Neuronal stem cell (in vitro differentiated cells): ENCODE data around the gene RNASE7.
A peak's percentile ranks its signal among the peaks of the same experiment; 100 is the strongest.

Experiments
- DNase-seq: peaks from one replicate; pipeline ENCODE4 v3.0.0-alpha.2; 2013; ENCODE audit warnings: low spot score
- H2AFZ ChIP-seq: one replicate; pipeline ENCODE4 v1.6.1; 2013; ENCODE audit warnings: mild to moderate bottlenecking, low read length, inconsistent platforms
- H2AK5ac ChIP-seq: 2 replicates; pipeline ENCODE4 v1.6.1; 2013; ENCODE audit warnings: low read depth, mild to moderate bottlenecking, inconsistent platforms, low read length, moderate library complexity, mixed read lengths
- H2BK120ac ChIP-seq: 2 replicates; pipeline ENCODE4 v1.6.1; 2013; ENCODE audit warnings: low read depth, mild to moderate bottlenecking, inconsistent platforms, low read length, moderate library complexity, mixed read lengths
- H2BK12ac ChIP-seq: one replicate; pipeline ENCODE4 v1.6.1; 2013; ENCODE audit warnings: low read length, inconsistent platforms
- H2BK15ac ChIP-seq: 2 replicates; pipeline ENCODE4 v1.6.1; 2013; ENCODE audit warnings: mild to moderate bottlenecking, low read length, inconsistent platforms, mixed read lengths
- H2BK5ac ChIP-seq: one replicate; pipeline ENCODE4 v1.6.1; 2013; ENCODE audit warnings: inconsistent platforms, mild to moderate bottlenecking, low read length, moderate library complexity
- H3K14ac ChIP-seq: one replicate; pipeline ENCODE4 v1.6.1; 2013; ENCODE audit warnings: low read length, inconsistent platforms
- H3K18ac ChIP-seq: 2 replicates; pipeline ENCODE4 v1.6.1; 2013; ENCODE audit warnings: low read length, inconsistent platforms
- H3K23ac ChIP-seq: 2 replicates; pipeline ENCODE4 v1.6.1; 2013; ENCODE audit warnings: low read depth, mild to moderate bottlenecking, mixed read lengths, low read length, inconsistent platforms; ENCODE audit not compliant: poor library complexity
- H3K27ac ChIP-seq: replicated peaks from 3 replicates; pipeline ENCODE4 v1.5.1; 2013; ENCODE audit warnings: low read length, inconsistent platforms
- H3K27me3 ChIP-seq, 3 experiments: 2 replicates each; pipeline ENCODE4 v1.6.1; 2013; ENCODE audit warnings: low read length in 3 of 3, mild to moderate bottlenecking in 2 of 3, inconsistent platforms in 1 of 3, low read depth in 1 of 3, mixed read lengths in 1 of 3, moderate library complexity in 1 of 3; ENCODE audit not compliant: control insufficient read depth in 3 of 3, insufficient read depth in 3 of 3
- H3K36me3 ChIP-seq, 2 donors: replicated peaks in 1 of 2; 2 replicates each; pipeline ENCODE4 v1.6.1; 2013; ENCODE audit warnings: low read length in 2 of 2; ENCODE audit not compliant: control insufficient read depth in 2 of 2, insufficient read depth in 2 of 2
- H3K4ac ChIP-seq: 2 replicates; pipeline ENCODE4 v1.6.1; 2013; ENCODE audit warnings: inconsistent platforms, mild to moderate bottlenecking, low read length, moderate library complexity
- H3K4me1 ChIP-seq, 2 donors: 1 replicate in 1 of 2; 2 replicates in 1 of 2; pipeline ENCODE4 v1.6.1; 2013; ENCODE audit warnings: low read length in 2 of 2, low read depth in 1 of 2; ENCODE audit not compliant: control insufficient read depth in 2 of 2, insufficient read depth in 1 of 2
- H3K4me2 ChIP-seq: one replicate; pipeline ENCODE4 v1.6.1; 2013; ENCODE audit warnings: mild to moderate bottlenecking, low read length, inconsistent platforms; ENCODE audit not compliant: insufficient read depth, poor library complexity, severe bottlenecking
- H3K4me3 ChIP-seq, 2 donors: 2 replicates each; pipeline ENCODE4 v1.5.1; 2013; ENCODE audit warnings: low read length in 2 of 2, mild to moderate bottlenecking in 2 of 2, inconsistent platforms in 1 of 2, moderate library complexity in 1 of 2
- H3K79me1 ChIP-seq: one replicate; pipeline ENCODE4 v1.6.1; 2013; ENCODE audit warnings: low read depth, mild to moderate bottlenecking, inconsistent platforms, low read length, moderate library complexity
- H3K9ac ChIP-seq: one replicate; pipeline ENCODE4 v1.6.1; 2013; ENCODE audit warnings: mild to moderate bottlenecking, low read depth, low read length, inconsistent platforms; ENCODE audit not compliant: poor library complexity
- H3K9me3 ChIP-seq, 2 donors: replicated peaks in 1 of 2; 2 replicates each; pipeline versions ENCODE3 to v1.6.1; 2013; ENCODE audit warnings: low read length in 2 of 2, mild to moderate bottlenecking in 2 of 2, inconsistent platforms in 1 of 2, low read depth in 1 of 2, mixed read lengths in 1 of 2, moderate library complexity in 1 of 2; ENCODE audit not compliant: control insufficient read depth in 2 of 2, insufficient read depth in 1 of 2
- H4K8ac ChIP-seq: one replicate; pipeline ENCODE4 v1.6.1; 2013; ENCODE audit warnings: low read depth, mild to moderate bottlenecking, inconsistent platforms, low read length, moderate library complexity
- H4K91ac ChIP-seq: one replicate; pipeline ENCODE4 v1.6.1; 2013; ENCODE audit warnings: low read length, low read depth, mild to moderate bottlenecking, inconsistent platforms; ENCODE audit not compliant: poor library complexity
- WGBS, 2 donors: extraction: QIAGEN DNeasy Blood & Tissue Kit; methylation state at CpG; one replicate each; pipeline ENCODE4 v1.1.7; 2013; ENCODE audit warnings: missing lambda C conversion rate in 2 of 2, mixed read lengths in 1 of 2; ENCODE audit not compliant: insufficient read length in 2 of 2, insufficient replicate concordance in 1 of 2; ENCODE audit errors: extremely low coverage in 2 of 2; 5-methylcytosine and 5-hydroxymethylcytosine counted together

RNASE7 gene

GRCh38 chr14:21084998-21085853 lies 43.1 kb downstream of the RNASE7 start:
- H4K8ac ChIP-seq, result no peak overlapping the region
- no peak overlapping the region for H3K27ac ChIP-seq
- no CpG with 5 or more reads among the region's 17 CpGs for WGBS, 2 donors
- no peak overlapping the region for H3K23ac ChIP-seq
- no peak overlapping the region for H2BK120ac ChIP-seq
- H3K4ac ChIP-seq, result no peak overlapping the region
- H3K4me1 ChIP-seq, result peaks cover 10 to 11% of the 10 kb centered on the region in 2 donors
- no peak overlapping the region for H2BK15ac ChIP-seq
- no peak overlapping the region for H2AK5ac ChIP-seq
- no peak overlapping the region for H2BK5ac ChIP-seq
- no peak overlapping the region for H4K91ac ChIP-seq
- no peak overlapping the region for H2BK12ac ChIP-seq
- no peak overlapping the region for H3K14ac ChIP-seq
- H3K18ac ChIP-seq, result no peak overlapping the region
- H3K79me1 ChIP-seq, result no peaks in the 10 kb centered on the region
- no peak overlapping the region for H3K4me3 ChIP-seq
- H3K9me3 ChIP-seq, result peaks cover 0 to 8% of the 10 kb centered on the region in 2 donors
- no peak overlapping the region for H2AFZ ChIP-seq
- H3K27me3 ChIP-seq, result no peaks in the 10 kb centered on the region
- DNase-seq, result no peak
- H3K9ac ChIP-seq, result no peak overlapping the region
- no peak overlapping the region for H3K4me2 ChIP-seq
- H3K36me3 ChIP-seq, result peaks cover 66 to 92% of the 10 kb centered on the region in 2 donors

DNA sequence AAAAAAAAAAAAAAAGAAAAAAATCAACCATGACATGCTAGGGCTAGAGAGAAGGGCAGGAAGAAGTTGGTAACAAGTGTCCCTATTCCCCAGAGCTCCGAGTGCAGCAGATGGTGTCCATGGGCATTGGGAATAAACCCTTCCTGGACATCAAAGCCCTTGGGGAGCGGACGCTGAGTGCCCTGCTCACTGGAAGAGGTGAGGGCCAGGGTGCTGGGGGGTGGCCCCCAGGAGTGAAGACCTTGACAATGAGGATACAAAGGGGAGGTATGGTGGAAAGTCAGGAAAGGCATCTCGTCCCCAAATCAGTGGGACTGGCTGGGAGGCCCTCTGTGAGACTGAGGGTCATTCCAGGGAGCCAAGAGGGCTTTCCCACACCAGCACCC lies 44.7 kb downstream of the RNASE7 start:
- Histone ChIP-seq H3K18ac (peak overlapping the region; percentile 74), H4K91ac (no peak overlapping the region)
- no CpG with 5 or more reads among the region's 4 CpGs for WGBS, 2 donors

GRCh38 chr14:21087294-21088091 lies 45.3 kb downstream of the RNASE7 start:
- peak; percentile 74 for DNase-seq
- Histone ChIP-seq H3K23ac (peak overlapping the region; percentile 61), H4K91ac (no peak overlapping the region), H3K79me1 (peaks cover 6% of the 10 kb centered on the region), H3K9ac (peak overlapping the region; percentile 31), H3K4me1 (peaks cover 11 to 12% of the 10 kb centered on the region in 2 donors), H2BK5ac (no peak overlapping the region), H3K36me3 (peaks cover 68 to 92% of the 10 kb centered on the region in 2 donors), H4K8ac (no peak overlapping the region), H2BK120ac (no peak overlapping the region), H3K18ac (peak overlapping the region; percentile 39), H3K27ac (peak overlapping the region; percentile 48), H3K9me3 (peaks cover 0 to 8% of the 10 kb centered on the region in 2 donors), H3K4me3 (no peak overlapping the region), H2BK15ac (no peak overlapping the region), H3K4me2 (no peak overlapping the region), H3K14ac (no peak overlapping the region), H3K27me3 (no peaks in the 10 kb centered on the region), H2AK5ac (peak overlapping the region; percentile 69), H3K4ac (no peak overlapping the region), H2BK12ac (no peak overlapping the region), H2AFZ (no peak overlapping the region)
- no CpG with 5 or more reads among the region's 19 CpGs for WGBS, 2 donors

More for the DNA sequence above, 44.7 kb downstream of the RNASE7 start:
- Histone ChIP-seq H2AK5ac (peak overlapping the region; percentile 69), H3K4me2 (no peak overlapping the region), H3K23ac (peak overlapping the region; percentile 61), H3K4me1 (peaks cover 10 to 11% of the 10 kb centered on the region in 2 donors), H3K9ac (peak overlapping the region; percentile 31), H3K4me3 (peak overlapping the region in 1 of 2 donors; percentile 27), H2BK12ac (no peak overlapping the region), H2AFZ (no peak overlapping the region), H3K4ac (no peak overlapping the region), H2BK120ac (no peak overlapping the region), H4K8ac (no peak overlapping the region), H3K27me3 (no peaks in the 10 kb centered on the region), H2BK15ac (no peak overlapping the region), H3K9me3 (peaks cover 0 to 8% of the 10 kb centered on the region in 2 donors), H3K27ac (peak overlapping the region; percentile 48), H3K79me1 (peaks cover 3% of the 10 kb centered on the region), H2BK5ac (no peak overlapping the region), H3K36me3 (peaks cover 69 to 92% of the 10 kb centered on the region in 2 donors), H3K14ac (no peak overlapping the region)
- DNase-seq, result no peak

DNA sequence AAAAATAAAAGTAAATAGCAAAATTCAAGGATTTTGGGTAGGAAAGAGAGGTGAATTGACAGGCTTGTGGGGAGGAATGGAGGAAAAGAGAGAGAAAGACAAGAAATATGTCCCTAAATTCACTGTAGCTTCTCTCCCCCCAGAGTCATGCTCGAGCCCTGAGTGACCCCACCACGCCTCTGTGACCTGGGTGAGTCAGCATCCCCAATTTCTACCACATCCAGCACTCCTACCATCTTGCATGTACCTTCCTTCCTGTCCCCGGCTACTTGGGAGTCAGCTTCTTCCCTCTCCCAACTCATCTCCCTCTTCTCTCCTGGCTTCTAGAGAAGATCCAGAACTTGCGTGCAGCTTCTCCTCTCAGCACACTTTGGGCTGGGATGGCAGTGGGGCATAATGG lies 46.5 kb downstream of the RNASE7 start:
- Histone ChIP-seq H2BK5ac (no peak overlapping the region), H4K8ac (no peak overlapping the region), H3K18ac (no peak overlapping the region), H4K91ac (no peak overlapping the region), H3K27ac (peak overlapping the region; percentile 20), H3K79me1 (peaks cover 11% of the 10 kb centered on the region), H3K23ac (no peak overlapping the region), H2BK15ac (no peak overlapping the region), H3K9ac (no peak overlapping the region), H3K4me2 (no peak overlapping the region), H3K4me3 (no peak overlapping the region), H2BK120ac (no peak overlapping the region), H3K27me3 (no peaks in the 10 kb centered on the region), H2AK5ac (no peak overlapping the region), H3K4me1 (peaks cover 21 to 23% of the 10 kb centered on the region in 2 donors), H2BK12ac (no peak overlapping the region), H2AFZ (no peak overlapping the region), H3K4ac (no peak overlapping the region), H3K14ac (no peak overlapping the region), H3K36me3 (peaks cover 71 to 94% of the 10 kb centered on the region in 2 donors), H3K9me3 (peaks cover 0 to 8% of the 10 kb centered on the region in 2 donors)
- no CpG with 5 or more reads among the region's 4 CpGs for WGBS, 2 donors
- DNase-seq, result no peak
